Measurements from ENCODE around the gene F2.

The F2 gene

DNA sequence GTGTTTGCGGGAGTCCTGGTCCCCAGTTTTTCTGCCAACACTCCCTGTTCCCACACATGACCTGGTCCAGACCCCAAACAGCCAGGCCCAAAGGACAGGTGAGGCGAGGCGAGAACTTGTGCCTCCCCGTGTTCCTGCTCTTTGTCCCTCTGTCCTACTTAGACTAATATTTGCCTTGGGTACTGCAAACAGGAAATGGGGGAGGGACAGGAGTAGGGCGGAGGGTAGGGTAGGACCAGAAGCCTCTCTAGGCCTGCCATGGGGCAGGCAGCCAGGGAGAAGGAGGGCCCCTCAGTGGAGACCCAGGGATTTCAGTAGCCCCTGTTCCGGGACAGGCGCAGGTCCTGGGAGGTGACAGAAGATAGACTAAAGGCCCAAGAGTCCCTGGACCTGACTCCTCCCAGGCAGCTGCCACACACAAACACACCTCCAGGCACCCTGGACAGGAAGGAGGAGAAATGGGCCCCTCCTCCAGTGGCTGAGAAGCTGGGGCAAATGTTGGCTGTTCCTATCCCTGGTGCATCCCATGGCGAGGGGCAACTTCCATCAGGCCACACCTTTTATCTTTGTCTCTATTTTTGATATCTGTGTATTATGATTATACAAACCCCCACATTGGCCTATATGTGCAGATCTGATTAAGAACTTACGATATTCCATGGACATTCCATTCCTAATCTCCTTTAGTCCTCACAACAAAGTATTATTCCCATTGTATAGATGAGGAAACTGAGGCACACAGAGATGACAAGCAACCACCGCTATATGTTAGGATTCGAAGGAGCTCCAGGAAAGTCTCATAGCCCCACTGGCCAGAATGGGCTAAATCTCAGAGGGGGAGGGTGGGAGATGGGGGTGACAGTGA is 626 bp upstream of the F2 start:
- no peak for DNase-seq

DNA sequence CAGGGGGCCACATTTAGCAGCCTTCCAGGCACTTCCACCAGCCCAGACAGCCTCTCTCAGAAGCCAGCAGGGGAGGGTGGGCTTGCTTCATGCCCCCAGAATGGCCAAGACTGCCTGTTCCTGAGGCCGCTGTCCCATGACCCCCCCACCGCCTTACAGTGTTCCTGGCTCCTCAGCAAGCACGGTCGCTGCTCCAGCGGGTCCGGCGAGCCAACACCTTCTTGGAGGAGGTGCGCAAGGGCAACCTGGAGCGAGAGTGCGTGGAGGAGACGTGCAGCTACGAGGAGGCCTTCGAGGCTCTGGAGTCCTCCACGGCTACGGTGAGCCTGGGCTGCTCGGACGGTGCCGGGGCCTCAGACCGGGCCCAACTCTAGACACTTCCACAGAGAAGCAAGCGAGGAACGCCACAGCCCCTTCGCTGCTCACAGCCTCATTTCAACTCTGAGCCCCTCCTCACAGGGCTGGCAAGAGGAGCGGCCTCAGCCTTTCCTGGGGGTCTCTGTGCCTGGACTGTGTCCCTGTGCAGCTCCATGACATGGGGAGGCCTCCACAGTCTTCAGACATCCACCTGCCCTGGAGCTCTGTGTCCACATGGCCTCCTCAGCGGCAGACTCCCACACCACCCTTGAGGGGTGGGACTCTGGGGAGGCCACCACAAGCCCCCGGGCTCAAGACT is 668 bp downstream of the F2 start:
- DNase-seq = no peak

DNA sequence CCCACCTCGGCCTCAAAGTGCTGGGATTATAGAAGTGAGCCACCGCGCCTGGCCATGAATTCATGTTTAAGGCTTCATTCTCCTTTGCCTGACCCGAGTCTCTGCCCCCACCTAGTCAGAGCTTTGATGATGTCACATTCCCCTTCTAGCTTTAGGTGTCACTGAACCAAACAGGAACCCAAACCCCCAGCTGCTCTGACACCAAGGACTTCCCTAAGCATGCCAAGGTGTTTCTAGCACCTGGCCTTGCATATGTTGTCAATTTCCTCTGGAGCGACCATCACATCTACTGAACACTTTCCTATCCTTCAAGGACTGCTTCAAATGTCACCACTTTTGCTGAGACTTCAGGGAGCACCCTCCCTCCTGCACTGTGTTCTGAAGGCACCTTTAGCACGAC is 2.3 kb downstream of the F2 start:
- no peak for DNase-seq

DNA sequence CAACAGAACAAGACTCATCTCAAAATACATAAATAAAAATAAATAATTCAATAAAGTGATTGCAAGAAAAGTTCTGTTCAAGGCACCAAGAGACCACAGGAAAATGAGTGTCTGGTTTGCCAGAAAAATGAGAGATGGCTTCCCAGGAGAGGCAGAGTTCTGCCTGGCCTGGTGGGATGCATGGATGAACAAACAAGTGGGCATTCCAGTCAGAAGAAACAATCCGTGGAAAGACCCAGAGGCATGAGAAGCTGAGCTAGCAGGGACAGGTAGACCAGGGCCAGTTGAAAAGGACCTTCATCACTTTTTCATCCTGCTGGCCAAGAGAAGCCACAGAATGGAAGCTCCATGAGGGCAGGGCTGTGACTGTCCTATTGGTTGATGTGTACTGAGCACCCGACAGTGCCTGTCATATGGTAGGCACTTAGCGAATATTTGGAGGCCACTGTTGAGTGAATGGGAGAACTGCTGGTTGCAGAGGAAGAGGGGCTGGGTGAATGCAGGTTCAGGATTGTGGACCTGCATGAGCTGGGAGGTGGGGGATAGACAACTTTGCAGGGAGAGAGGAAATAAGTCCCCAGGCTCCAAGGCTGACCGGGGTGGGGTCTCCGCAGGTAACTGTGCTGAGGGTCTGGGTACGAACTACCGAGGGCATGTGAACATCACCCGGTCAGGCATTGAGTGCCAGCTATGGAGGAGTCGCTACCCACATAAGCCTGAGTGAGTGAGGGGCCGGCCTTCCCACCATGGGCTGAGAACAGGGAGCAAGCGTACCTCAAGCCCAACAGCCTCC is 3.7 kb downstream of the F2 start:
- DNase-seq = no peak

DNA sequence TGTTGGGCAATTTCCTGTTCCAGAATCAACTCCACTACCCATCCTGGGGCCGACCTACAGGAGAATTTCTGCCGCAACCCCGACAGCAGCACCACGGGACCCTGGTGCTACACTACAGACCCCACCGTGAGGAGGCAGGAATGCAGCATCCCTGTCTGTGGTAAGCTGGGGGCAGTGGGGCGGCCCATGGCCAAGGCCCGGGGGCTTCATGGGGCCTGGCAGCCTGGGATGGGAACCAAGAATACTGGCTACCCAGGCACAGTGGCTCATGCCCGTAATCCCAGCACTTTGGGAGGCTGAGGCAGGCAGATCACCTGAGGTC is 4.3 kb downstream of the F2 start:
- no peak for DNase-seq

DNA sequence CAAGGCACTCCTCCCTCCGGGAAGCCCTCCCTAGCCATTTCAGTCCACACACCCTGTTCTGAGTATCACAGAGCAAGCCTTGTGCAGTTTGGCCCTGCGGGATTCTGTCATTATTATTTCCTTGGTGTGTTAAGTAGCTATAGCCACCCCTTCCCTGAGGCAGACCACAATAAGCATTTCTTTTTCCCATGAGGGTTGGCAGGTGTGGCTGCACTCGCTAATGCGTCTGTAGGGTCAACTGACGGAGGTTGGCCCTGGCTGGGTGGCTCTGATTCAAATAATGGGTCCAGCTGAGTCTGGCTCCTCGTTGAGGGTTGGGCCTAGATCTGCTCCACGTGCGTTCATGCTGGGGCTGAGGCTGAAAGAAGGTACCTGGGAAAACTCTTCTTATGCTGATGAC is 5.1 kb downstream of the F2 start:
- no peak for DNase-seq

DNA sequence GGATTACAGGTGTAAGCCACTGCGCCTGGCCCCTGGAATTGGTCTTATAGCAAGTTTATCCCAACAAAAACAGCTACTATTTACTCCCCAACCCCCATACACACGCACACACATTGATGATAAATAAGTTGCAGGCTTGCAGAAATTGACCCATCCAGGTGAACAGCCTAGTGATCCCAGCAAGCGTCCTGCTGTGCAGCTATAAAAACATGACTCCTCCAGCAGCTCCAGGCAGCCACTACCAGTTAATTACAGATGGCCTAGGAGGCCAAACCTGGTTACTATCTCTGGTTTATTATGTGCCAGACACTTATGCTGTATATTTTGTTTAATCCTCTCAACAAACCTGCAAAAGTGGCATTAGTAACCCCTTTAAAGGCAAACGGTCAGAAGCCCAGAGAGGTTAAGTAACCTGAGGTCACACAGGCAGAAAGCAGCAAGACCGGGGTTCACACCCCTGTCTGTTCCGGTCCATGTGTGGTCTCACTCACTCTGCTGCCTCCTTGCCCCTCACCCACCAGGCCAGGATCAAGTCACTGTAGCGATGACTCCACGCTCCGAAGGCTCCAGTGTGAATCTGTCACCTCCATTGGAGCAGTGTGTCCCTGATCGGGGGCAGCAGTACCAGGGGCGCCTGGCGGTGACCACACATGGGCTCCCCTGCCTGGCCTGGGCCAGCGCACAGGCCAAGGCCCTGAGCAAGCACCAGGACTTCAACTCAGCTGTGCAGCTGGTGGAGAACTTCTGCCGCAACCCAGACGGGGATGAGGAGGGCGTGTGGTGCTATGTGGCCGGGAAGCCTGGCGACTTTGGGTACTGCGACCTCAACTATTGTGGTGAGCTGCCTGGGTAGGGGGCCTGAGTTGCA is 6.6 kb downstream of the F2 start:
- DNase-seq = no peak

DNA sequence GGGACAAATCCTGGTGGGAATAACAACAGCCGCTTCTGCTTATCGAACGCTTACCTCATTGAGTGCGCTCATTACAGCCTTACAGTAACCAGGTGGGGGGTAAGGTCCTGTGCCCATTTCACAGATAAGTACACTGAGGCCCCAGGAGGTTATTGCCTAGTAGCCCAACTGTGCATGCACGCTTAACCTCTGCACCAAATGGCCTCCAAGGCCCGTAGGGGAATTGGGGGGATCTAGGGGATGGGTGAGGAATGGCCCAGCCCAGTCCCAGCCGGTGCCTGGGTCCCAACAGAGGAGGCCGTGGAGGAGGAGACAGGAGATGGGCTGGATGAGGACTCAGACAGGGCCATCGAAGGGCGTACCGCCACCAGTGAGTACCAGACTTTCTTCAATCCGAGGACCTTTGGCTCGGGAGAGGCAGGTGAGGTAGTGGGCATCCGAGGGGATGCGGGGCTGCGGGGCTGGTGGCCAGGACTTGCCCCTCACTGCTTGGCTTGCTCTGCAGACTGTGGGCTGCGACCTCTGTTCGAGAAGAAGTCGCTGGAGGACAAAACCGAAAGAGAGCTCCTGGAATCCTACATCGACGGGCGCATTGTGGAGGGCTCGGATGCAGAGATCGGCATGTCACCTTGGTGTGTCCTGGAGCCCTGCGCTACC is 7.3 kb downstream of the F2 start:
- no peak for DNase-seq

DNA sequence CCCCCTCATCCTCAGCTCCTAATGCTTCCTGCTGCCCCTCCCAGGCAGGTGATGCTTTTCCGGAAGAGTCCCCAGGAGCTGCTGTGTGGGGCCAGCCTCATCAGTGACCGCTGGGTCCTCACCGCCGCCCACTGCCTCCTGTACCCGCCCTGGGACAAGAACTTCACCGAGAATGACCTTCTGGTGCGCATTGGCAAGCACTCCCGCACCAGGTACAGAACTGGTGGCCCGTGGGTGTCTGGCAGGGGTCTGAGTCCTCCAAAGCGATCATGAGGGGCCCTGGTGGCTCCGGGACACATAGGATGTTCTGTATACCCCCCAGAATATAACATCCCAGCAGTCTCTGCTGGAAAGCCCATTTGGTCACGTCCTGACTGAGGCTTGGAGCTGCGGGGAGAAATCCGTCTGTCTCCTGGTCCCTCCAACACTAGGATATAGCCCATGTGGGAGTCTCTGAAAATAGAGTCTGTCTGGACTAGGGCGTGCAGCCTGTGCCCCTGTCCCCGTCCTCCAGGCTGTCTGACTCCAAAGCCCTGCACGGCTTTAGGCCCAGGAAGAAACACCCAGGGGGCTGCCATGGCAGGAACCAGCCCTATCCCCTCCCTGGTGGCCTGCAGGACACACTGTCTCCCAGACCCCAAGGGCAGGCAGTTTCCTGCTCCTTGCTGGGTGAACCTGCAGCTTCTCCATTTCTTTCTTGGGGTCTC is 9.1 kb downstream of the F2 start:
- DNase-seq = no peak

DNA sequence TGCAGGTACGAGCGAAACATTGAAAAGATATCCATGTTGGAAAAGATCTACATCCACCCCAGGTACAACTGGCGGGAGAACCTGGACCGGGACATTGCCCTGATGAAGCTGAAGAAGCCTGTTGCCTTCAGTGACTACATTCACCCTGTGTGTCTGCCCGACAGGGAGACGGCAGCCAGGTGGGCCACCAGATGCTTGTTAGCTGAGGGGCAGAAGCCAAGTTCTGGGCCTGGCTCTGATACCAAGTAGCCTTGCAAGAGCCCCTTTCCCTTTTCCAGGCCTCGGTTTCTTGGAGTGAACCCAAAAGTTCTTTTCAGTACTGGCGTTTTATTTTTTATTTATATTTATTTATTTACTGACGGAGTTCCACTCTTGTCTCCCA is 9.6 kb downstream of the F2 start:
- DNase-seq = no peak

DNA sequence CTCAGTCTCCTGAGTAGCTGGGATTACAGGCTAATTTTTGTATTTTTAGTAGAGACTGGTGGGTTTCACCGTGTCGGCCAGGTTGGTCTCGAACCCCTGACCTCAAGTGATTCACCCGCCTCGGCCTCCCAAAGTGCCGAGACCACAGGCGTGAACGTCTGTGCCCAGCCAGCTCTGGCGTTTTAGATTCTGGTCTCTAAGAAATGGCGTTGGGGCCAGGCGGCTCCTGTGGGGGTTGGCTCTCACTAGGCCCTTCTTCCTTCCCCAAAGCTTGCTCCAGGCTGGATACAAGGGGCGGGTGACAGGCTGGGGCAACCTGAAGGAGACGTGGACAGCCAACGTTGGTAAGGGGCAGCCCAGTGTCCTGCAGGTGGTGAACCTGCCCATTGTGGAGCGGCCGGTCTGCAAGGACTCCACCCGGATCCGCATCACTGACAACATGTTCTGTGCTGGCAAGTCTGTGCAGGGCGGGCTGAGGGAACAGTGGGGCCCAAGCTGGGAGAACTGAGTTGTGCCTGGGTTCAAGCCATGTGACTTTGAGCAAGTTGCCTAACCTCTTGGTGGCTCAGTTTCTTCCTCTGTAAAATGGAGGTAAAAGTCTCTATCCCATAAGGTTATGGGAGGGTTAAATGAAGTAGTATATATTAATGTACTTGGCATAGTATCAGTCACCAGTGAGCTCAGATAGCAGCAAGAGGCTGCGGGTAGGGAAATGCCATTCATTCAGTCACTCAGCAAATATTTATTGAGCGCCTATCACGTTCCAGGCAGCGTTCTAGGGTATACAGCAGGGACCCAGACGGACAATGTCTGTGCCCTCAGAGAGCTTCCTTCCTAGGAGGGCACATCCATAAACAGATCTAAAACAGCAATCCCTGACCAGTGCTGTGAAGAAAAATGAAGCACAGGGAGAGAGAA is 10.4 kb downstream of the F2 start:
- no peak for DNase-seq

DNA sequence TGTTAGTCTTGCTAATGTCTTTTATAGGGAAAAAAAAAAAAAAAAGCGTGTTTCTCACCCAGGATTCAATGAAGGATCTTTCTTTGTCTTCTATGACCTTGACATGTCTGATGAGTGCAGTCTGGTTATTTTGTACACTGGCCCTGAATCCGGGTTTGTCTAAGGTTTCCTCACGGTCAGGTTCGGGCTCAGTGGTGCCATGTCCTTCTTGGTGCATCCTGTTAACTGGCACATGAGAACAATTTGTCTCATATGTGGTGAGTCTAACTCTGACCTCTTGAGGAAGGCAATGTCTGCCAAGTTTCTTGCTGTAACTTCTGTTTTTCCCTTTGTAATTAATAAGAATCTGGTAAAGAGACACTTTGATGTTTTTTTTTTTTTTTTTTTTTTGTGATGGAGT is 12.5 kb downstream of the F2 start:
- DNase-seq = no peak

DNA sequence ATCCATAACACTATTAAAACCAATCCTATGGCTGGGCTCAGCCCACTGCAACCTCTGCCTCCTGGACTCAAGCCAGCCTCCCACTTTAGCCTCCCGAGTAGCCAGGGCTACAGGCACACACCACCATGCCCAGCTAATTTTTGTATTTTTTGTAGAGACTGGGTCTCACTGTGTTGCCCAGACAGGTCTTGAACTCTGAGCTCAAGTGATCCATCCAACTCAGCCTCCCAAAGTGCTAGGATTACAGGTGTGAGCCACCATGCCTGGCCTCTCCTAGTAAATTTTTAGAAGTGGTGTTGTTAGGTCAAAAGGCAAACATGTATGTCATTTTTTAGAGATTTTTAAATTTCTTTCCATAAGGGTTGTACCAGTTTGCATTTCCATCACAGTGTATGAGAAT is 14.2 kb downstream of the F2 start:
- DNase-seq = no peak

DNA sequence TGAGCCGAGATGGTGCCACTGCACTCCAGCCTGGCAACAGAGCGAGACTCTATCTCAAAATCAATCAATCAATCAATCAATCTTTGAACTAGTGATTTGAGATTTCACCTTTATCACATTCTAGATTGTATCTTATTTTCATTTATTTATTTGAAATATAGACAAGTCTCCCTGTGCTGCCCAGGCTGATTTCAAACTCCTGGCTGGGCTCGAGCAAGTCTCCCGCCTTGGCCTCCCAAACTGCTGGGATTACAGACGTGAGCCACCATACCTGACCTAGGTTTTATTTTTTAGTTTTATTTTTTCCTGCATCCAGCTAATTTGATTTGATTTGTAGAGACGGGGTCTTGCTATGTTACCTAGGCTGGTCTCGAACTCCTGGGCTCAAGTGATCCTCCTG is 17.1 kb downstream of the F2 start:
- no peak for DNase-seq

DNA sequence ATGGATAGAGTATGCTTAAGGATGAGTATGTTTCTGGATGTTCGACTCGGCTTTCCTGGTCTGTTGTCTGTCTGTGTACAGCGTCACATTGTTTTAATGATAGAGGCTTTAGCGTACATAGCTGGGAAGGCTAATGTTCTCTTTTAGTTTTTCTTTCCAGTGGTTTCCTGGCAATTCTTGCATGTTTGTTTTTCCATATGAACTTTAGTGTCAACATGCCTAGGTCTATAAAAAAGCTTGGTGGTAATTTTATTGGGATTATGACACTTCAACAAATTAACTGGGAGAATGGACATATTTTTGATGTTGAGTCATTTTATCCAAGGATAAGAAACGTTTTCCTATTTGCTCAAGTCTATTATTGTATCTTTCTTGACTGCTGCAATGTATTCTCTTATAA is 17.6 kb downstream of the F2 start:
- DNase-seq = no peak

DNA sequence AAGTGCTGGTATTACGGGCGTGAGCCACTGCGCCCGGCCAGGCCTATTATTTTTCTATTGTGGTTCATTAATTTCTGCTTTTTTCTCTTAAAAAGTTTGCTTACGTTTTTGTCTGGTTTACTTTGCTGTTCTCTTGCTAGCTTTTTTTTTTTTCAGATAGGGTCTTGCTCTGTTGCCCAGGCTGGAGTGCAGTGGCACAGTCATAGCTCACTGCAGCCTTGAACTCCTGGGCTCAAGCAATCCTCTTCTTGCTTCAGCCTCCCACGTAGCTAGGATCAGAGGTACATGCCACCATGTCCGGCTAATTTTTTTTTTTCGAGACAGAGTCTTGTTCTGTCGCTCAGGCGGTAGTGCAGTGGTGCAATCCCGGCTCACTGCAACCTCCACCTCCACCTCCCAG is 18.7 kb downstream of the F2 start:
- DNase-seq = no peak

DNA sequence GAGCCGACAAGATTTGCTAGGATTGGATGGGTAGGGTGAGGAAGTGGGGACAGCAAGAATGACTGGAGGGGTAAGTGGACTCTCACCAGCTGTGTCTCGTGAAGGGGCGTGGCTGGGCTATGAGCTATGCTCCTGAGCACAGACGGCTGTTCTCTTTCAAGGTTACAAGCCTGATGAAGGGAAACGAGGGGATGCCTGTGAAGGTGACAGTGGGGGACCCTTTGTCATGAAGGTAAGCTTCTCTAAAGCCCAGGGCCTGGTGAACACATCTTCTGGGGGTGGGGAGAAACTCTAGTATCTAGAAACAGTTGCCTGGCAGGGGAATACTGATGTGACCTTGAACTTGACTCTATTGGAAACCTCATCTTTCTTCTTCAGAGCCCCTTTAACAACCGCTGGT is 19.9 kb downstream of the F2 start:
- DNase-seq = no peak

DNA sequence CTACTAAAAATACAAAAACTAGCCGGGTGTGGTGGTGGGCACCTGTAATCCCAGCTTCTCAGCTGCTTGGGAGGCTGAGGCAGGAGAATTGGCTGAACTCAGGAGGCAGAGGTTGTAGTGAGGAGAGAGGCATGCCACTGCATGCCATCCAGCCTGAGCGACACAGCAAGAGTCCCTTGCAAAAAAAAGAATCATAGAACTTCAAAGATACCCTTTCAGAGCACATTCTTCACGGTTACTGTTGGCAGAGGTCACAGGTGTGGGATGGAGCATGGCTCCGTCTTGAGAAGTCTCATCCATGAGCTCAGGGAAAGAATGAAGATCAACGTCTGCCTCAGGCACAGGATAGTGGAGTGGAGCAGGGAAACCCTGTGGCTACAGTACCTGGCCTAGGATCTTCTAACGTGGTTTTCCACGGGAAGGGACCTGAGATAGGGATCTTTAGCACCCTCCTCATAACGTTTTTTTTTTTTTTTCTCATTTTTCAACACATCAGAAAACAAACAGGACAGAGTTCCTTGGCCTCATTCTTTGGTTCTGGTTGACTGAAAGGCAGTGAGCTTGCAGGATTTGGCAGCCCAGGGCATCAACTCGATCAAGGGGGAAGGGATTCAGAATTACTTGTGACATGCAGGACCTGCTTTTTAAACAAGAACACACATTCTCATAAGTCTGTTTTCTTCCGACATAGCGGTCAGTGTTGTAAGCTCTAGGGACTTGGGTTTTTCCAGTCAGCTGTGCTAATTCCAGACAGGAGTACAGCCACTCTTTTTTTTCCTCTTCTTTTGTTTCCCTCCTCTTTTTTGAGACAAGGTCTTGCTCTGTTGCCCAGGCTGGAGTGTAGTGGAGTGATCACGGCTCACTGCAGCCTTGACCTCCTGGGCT is 22.8 kb downstream of the F2 start:
- DNase-seq = no peak

DNA sequence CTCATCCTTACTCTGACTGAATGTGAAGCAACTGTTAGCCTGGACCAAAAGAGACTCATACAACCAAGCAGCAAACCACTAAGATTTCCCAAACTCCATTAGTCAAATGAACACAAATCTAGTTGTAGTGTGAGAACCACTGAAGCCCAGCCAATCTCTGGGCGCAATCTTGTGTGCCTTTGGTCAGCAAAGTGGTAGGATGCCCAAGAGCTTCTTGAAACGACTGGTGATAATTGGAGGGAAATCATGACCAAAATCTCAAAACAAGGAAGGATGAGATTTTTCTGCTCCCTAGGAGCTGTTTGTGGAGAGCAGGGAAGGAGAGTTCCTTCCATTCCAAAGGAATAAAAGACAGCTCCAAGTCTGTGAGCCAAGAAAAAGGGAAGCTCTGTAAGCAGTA is 24.0 kb downstream of the F2 start:
- DNase-seq = no peak

Measured in 8988T (cell line).